GM19467 (cell line): Measurements from ENCODE around the gene DMAC2.
"Not testable (repeated sequence)": the region's sequence is repeated elsewhere in the genome, so short reads cannot be mapped to it uniquely, and the experiment has no call there.

Experiments used
- ATAC-seq: cut with Tn5 transposase; IDR thresholded peaks from one replicate; pipeline ENCODE4 v1.9.1; 2021; ENCODE audit warnings: mild to moderate bottlenecking, moderate library complexity; ENCODE audit not compliant: unreplicated experiment

Gene DMAC2

GRCh38 chr19:41439441-41440222 lies at the start of gene DMAC2:
Gene DMAC2, minus strand, starts transcription at chr19:41439912. Its CDS starts 13 bp downstream, at chr19:41439899.
- ATAC-seq: peak; percentile 79

- not testable (repeated sequence) for ATAC-seq
These were observed 47.2 kb upstream of the DMAC2 start for GRCh38 chr19:41486953-41487352.

- ATAC-seq: no peak
These were observed 45.1 kb upstream of the DMAC2 start for GRCh38 chr19:41484822-41485221.

DNA sequence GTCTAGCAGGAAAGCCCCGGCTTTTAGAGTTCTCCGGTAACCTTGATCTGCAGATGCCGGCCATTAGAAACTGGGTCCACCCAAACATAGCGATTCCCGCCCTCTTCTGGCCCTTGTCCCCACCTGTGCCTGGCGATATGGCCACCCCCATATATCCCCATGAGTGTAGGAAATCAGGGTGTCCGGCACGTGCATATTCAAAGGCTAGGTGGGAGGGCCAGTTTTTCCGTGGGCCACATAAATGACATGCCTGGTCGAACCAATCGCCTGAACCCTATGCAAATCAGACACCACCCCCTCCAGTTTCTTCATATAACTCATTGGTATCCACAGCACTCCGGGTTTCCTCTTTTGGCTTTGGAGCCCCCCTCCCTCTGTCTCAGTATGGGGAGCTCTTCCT lies 40.6 kb upstream of the DMAC2 start:
- ATAC-seq: no peak

GRCh38 chr19:41479757-41480191 lies 40.1 kb upstream of the DMAC2 start:
- no peak for ATAC-seq

- no peak for ATAC-seq
These were observed 39.4 kb upstream of the DMAC2 start for GRCh38 chr19:41478875-41479756.

DNA sequence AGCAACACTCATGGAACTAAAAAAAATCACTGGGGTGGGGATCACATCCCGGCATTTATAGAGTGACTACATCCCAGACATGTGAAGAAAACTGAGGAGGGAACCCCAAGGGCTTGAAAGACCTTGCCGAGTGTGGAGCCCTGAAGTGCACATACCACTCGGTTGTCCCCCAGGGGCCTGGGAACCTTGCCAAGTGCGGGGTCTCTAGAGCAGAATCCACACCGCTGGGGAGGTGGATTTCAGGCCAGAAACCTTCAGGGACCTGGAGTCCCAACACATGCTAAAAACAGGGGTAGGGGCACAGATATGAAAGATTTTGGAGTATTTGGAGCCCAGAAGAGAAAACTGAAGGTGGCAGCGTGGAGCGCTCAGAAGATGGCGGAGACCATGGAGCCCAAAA lies 38.5 kb upstream of the DMAC2 start:
- no peak for ATAC-seq

DNA sequence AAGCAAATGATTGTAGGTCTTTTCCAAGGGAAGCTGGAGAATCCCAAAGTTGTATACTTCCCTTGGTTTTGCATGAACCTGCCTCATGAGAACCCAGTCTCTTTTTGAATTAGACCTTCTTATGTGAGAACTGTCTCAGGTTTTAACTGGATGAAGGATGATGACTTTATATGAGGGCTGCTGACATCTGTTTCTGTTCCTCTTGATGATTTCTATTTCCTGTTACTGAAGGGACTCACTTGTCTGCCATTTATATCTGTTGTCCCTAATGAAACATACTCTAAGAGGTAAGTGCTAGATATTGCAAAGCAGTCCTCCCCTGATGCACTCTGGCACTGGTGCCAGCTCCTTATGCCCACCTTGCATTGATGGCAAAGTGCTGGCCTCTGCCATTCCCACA lies 36.9 kb upstream of the DMAC2 start:
- no peak for ATAC-seq

DNA sequence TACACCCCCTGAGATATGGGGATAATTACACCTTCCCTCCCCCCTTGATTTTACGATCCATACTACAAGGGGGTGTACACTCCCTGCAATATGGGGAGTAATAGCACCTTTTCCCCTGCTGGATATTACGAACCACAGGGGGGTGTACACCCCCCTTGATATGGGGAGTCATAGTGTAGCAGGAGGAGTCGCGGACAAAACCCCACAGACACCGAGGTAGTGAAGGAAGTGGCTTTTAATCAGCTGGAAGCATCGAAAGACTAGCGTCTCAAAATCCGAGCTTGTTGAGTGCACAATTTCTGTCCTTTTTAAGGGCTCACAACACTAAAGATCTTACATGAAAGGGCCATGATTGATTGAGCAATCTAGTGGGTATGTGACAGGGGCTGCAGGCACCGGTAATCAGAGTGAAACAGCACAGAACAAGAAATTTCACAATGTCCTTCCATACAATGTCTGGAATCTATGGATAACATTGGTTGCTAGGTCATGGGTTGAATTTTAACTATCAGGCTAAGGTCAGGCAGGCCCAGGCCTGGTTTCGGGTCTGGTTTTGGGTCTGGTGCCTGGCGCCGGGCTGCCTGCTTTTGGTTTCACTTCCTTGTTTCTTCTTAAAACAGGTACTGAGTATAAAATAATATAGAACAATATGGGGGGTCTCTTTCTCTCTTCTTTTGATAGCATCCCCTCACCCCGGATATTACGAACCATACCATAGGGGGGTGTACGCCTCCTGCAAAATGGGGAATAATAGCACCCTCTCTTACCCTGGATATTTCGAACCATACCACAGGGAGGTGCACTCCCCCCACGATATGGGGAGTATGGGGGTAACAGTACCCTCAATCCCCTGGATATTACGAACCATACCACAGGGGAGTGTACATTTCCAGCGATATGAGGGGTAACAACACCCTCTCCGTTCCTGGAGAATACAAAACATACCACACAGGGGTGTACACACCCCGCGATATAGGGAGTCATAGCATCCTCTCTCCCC lies 23.8 kb upstream of the DMAC2 start:
- not testable (repeated sequence) for ATAC-seq

DNA sequence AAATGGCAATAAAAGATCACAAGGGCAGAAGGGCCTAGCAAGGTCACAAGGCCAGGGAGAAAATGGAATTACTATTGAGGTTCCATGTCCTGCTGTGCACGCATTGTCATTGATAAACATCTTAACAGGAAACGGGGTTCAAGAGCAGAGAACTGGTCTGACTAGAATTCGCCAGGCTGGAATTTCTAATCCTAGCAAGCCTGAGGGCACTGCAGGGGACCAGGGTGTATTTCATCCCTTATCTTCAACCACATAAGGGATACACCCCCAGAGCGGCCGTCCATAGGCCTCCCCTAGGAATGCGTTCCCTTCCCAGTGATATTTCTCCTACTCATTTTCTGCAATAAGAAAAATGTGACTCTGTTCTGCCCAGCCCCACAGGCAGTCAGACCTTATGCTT lies 22.8 kb upstream of the DMAC2 start:
- no peak for ATAC-seq

DNA sequence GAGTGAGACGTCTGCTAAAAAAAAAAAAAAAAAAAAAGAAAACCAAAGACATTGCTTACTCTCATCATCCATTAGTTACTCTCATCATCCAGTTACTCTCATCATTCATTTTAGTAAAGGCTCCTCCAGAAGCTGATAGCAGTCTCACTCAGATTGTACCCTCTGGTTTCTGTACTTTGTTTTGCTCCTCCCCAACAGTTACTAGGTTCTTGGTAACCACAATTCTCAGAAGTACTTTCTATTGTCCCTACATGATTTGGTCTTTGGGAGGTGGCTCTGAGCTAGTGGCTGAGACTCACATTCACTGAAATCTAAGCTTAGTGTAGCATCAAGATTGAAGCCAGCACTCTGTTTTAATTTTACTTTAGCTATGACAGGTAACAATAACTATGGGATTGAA lies 17.5 kb upstream of the DMAC2 start:
- peak; percentile 68 for ATAC-seq

DNA sequence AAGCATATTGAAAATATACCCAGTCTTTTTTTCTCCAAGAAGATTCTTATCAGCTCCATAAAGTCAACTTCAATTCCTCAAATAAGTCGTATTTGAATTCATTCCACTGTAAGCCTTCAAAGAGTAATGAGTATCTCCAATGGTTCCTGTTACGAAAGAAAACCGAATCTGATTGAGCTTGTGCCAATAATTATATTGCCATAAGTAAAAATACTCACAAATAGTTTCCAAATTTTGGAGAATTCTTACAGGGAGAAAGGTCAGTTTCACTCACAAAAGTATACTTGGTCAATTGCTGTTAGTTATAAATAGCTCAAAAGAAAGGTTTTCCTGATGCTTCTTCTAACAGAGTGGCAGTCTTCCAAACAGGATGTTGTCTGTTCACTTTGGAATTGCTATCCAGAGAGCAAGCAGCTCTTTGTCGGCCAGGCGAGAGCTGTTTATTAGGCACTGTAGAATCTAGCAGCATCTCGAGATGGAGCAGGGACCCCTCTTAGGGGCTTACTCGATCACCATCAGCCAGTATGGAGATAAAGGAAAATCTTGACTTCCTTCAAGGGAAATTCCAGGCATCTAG lies 16.7 kb upstream of the DMAC2 start:
- ATAC-seq: no peak

- no peak for ATAC-seq
These were observed 16.2 kb upstream of the DMAC2 start for GRCh38 chr19:41455936-41456335.

DNA sequence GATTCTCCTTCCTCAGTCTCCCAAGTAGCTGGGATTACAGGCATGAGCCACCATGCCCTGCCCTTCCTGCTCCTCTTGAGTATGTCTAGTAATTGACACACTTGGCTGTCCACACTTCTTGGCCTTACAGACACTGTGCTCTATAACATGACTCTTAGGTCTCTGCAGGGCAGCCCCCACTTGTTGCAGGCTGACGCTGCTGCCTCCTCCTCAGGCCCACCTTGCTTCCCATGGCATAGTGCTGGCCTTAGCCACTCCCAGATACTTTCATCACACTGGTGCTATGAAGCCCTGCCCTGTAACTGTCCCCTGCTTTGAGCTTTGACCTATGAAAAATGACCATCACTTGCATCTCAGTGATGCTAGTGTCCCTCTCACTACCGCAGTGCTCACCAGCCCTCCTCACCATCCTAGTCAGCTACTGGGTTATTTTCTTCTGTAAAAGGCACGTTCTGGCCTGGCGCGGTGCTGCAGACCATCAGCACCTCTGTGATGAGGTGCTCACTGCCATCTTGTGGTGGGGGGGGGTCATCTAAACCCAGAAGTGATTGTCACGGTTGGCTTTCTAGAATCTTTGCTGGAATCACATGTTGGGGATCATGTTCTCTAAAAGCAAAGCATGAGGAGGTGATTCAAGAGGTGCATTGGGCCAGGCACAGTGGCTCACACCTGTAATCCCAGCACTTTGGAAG lies 13.0 kb upstream of the DMAC2 start:
- no peak for ATAC-seq

- no peak for ATAC-seq
These were observed 10.1 kb upstream of the DMAC2 start for GRCh38 chr19:41449865-41450178.

DNA sequence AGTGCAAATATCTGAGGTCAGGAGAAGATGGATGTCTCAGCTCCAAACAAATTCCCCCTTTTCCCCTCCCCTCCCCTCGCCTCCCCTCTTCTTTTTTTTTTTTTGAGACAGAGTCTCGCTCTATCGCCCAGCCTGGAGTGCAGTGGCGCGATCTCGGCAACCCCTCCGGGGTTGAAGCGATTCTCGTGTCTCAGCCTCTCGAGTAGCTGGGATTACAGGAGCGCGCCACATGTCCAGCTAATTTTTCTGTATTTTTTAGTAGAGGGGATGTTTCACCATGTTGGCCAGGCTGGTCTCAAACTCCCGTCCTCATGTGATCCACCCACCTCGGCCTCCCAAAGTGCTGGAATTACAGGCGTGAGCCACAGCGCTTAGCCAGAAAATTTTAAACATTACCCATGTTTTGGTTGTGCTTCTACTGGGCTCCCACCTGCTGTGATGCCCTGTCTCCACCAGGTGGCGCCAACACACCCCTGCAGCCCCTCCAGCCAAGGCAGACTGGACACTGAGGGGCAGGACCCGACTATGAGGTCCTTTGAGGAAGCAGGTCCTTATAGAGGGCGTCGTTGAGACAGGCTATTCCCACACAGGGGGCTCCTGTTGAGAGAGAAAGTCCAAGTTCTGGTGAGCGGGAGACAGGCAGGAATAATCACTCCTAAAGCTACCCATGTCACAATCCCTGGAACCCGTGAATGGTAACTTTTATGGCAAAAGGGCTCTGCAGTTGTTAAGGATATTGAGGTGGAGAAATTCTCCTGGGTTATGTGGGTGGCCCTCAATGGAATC lies 9.6 kb upstream of the DMAC2 start:
- ATAC-seq: no peak

DNA sequence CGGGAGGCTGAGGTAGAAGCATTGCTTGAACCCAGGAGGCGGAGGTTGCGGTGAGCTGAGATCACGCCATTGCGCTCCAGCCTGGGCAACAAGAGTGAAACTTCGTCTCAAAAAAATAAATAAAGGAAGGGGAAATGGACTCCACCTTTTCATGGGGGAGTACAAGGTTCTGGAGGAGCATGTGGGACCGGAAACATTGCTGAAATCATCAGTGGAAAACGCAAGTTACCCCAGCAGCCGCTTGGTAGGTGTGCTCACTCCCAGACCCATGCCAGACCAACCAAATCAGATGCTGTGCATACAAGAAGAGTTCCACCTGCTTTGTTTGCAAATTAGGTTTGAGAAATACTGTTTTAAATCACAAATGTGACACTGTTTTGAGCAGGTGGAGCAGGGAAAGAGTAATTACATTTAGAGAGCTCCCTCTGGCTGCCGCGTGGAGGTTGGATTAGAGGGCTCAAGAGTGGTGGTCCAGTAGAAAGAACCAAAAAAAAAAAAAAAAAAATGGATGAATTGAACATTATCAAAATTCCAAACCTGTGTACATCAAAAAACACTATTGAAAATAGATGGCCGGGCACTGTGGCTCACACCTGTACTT lies 8.1 kb upstream of the DMAC2 start:
- ATAC-seq: no peak

DNA sequence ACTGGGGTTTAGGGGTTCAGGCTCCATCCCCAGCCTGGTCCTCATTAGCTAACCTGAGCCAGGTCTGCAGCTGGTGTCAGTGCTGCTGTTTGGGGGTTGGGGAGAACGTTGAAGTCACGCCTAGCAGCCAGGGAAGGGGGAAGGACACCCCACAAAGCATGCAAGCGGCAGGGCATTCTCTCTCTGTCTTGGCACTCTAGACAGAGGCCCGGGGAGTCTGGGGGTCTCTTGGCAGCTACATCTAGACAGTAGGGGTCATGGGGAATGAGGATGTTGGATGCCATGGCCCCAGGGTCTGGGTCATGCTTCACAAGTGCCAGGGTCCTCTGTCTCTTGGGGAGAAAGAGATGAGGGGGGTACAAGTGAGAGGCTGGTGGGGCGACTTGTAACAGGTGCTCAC lies 5.9 kb upstream of the DMAC2 start:
- no peak for ATAC-seq
